ENCODE data around the gene STAT3.

DNA sequence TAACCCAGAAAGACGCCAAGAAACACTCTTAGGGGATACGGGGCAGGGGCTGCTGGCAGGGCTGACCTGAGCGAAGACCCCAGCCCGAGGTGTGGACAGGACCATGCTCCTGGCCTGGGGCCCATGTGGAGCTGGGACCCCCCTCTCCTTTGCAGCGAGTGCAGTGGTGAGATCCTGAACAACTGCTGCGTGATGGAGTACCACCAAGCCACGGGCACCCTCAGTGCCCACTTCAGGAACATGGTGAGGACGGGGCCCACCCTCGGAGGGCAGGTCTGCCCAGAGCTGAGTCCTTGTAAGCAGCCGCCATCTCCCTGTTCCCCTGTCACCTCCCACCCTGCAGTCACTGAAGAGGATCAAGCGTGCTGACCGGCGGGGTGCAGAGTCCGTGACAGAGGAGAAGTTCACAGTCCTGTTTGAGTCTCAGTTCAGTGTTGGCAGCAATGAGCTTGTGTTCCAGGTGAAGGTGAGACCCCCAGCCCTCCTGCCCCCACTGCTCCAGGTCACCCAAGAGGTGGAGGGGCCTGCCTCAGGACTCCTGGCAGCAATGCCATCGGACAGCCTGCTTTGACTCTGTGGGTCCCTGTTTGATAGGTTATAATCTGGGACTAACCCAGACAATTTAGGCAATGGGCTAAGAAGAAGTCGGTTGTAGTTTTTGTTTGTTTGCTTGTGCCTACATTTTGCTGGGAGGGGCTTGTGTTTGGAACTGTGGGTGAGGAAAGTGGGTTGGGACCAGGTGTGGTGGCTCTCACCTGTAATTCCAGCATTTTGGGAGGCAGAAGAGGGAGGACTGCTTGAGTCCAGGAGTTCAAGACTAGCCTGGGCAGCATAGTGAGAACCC is 83.8 kb downstream of the STAT3 start:
- no peak for TF ChIP-seq EZH2phosphoT487 (IDR thresholded peaks at IDR 0.05; ENCODE audit: insufficient read depth, low read depth)
- no peak for TF ChIP-seq EZH2 (IDR thresholded peaks at IDR 0.05; ENCODE audit: insufficient read depth, poor library complexity, severe bottlenecking)
